GM18868 (cell line): ENCODE measurements around the gene FERMT3.

Experiments
- ATAC-seq: cut with Tn5 transposase; IDR thresholded peaks from one replicate; pipeline ENCODE4 v1.9.1; 2021; ENCODE audit warnings: mild to moderate bottlenecking, moderate library complexity; ENCODE audit not compliant: unreplicated experiment

FERMT3 gene

DNA sequence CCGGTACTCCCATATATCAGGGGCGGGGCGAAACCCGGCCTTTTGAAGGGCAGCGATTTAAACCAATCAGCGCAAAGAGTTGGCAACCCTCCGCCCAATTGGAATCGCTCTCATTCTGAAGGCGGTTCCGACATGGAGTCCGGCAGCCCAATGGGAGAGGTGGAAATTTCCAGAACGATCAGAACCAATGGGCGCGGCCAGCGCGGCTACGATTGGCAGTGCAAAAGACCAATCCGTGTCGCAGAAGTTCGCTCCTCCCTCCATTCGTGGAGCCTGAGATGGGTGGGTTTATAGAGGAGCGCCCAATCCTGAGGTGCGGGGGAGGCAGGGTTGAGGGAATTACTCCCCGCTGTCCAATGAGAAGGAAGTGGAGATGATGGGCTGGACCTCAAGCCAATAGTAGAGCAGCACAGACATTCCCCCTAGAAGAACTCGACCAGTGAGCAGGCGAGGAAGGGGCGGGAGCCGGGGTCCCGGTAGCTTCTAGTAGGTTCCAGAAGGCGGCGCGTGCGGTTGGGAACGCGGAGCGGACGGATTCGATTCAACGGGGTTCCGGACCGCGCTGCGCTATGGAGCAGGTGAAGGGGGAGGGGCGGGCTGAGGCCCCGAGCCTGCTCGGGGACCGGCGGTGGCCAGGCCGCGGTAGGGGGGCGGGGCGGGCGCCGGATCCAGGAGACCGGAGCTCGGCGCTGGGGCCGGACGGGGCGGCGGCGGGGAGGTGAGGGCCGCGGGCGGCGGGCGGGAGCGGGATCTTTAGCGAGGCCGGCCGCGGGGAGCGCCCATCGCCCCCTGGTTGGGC lies 20.6 kb upstream of the FERMT3 start, which contains the start of gene STIP1:
TSS of gene STIP1 (plus strand) at position 479 of the 799 bp plus-strand sequence. CDS start at position 570, 91 bp downstream.
- peak; percentile 80 for ATAC-seq

DNA sequence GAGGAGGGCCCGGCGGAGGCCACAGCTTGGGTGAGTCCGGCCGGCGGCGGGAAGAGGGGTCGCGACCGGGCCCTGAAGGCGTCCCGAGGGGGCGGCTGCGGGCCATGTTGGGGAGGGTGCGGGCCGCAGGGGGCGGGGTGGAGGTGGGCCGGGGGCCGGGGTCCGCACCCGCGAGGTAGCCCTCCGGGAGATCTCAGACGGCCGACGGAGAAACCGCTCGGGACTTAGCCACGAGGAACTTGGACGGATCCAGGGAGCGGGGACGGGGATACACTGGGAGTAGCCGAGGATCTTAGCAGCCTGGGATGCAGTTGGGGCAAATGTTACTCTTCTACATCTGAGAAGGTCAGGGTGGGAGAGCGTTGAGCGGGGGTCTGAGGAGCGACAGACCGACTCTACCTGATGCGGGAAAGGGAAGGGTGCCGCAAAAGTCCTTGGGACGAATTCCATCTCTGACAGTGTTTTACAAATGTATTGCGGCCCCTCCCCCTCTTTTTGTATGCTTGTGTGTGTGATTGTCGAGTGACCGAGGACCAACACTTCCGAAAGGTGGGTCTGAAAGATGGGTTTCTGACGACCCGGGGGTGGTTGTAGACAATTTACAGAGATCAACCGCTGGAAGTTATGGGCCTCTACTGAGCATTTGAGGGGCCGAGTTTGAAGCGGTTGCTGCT lies 19.9 kb upstream of the FERMT3 start:
- no peak for ATAC-seq

DNA sequence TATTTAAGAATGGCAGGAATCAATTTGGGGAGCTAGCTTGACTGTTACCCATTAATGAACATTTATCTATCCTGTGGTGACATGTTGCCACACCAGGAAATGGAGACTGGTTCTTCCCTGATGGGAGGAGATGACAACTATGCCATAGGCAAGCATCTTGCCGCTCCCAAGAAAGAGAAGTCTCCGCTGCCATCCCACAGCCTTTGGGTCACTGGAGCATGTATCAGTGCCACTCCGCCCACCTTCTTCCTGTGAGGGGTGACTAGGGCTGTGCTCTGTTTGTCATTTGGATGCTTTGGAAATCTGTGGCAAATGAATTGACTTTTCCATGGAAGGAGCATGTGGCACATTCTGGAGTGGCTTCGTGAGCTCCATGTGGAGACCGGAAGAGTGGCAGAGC lies 14.1 kb upstream of the FERMT3 start:
- no peak for ATAC-seq

DNA sequence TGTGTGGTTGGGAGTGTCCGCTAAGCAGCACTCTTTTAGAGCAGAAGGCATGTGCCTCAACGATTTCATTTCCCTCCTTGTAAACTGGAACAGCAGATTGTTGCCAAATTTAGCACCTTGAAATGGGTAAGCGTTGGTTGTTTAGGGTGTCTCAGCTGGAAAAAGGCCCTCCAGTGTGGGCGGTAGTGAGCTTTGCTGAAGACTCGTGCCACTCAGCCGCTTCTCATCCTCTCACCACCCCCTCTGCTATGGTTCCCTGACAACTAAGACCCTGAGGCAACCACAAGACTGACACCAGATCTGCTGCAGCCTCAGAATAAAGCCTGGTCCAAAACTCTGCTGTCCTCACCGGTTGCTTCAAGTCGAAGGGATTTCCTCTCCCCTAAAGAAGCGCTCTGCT lies 9.9 kb upstream of the FERMT3 start:
- ATAC-seq: no peak

DNA sequence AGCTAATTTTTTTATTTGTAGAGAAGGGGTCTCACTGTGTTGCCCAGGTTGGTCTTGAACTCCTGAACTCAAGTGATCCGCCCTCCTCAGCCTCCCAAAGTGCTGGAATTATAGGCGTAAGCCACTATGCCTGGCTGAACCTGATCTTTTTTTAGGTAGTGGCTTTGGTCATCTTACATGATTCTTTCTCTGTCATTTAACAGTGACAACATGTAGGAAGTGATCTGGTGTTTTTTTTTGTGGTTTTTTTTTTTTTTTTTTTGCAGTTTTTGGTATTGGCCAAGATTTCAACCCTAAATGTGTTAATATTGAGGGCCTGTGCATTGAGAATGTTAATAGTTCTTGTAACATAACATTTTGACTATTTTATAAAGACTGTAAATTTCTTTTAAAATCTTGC lies 8.0 kb upstream of the FERMT3 start:
- no peak for ATAC-seq

DNA sequence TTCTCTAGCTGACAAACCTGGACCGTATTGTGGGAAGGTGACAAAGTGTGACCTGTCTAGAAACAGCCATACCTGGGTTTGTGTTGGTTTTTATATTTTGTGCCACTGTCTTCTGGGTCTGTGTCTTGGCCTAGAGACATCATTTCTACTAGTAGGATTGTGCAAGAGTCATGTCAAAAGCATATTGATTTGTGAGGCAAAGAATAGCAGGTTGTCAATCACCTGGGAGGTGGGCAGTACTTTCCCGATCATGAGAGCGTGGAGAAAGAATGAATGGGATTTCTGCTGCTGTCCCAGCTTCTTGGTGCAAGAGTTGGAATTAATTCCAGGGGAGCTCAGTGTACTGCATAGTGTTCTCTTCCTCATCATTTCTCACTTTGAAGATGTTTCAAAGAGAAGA lies 5.0 kb upstream of the FERMT3 start:
- no peak for ATAC-seq

DNA sequence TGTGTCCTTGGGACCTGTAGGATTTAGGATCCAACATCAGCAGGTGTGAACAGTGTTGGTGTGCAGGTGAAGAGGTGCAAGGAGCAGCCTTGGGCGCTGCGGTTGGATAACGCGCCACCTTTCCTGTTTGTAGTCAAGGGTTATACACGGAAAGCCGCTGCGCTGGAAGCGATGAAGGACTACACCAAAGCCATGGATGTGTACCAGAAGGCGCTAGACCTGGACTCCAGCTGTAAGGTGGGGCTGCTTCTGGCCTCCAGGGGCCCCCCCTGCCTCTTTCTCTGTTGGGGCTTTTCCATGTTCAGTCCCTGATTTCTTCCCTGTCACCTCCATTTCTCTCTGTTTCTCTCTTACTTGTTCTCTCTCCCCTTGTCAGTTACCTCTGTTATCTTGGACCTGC lies 3.5 kb upstream of the FERMT3 start:
- no peak for ATAC-seq

DNA sequence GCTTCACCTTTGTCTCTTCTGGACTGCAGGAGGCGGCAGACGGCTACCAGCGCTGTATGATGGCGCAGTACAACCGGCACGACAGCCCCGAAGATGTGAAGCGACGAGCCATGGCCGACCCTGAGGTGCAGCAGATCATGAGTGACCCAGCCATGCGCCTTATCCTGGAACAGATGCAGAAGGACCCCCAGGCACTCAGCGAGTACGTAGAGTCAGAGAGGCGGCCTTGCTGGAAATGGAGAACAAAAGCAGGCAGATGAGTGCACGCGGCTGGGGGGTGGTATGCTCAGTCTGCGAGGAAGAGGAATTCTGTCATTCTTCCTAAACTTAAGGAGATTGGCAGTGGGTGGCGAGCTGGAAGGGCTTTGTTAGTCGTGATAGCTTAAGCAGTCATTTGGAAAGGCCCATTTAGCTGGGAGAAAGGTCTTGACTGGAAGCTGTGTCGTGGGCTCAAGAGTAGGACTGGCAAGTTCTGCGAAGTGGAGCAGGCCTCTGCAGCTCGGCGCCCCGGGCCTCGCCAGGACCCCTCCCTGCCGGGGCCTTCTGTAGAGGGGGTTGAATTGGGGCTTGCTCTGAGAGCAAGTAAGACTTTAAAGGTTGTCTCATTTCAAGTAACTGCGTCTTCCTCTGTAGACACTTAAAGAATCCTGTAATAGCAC lies 3.0 kb upstream of the FERMT3 start:
- ATAC-seq: no peak

DNA sequence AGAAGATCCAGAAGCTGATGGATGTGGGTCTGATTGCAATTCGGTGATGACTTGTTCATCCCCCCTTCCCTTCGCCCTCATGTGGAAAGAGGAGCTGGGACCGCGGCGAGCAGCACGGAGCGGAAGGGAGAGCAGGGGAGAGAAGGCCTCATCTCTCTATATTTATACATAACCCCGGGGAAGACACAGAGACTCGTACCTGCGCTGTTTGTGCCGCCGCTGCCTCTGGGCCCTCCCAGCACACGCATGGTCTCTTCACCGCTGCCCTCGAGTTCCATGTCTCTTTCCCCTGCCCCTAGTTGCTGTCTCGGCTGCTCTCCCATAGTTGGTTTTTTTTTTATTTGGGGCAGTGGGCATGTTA lies 2.5 kb upstream of the FERMT3 start:
- ATAC-seq: no peak

DNA sequence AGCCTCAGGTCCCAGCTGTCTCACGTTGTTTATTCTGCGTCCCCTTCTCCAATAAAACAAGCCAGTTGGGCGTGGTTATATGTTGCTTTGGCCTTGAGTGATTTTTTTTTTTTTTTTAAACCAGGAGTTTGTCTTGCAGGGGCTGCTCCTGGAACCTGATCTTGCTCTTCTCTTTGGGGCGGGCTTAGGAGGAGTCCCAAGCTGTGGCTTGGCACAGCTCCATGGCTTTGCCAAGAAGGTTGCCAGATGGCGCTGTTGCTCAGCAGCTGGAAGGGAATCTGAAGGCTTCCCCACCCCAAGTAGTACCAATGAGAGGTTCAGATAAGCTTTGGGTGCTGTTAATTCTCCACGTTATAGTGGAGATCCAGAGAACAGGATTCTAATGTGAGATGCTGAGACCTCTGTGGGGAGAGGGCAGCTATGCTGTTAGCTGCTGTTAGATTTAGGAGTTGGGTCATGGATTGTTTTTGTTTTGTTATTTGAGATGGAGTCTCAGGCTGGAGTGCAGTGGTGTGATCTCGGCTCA lies 2.0 kb upstream of the FERMT3 start:
- no peak for ATAC-seq

DNA sequence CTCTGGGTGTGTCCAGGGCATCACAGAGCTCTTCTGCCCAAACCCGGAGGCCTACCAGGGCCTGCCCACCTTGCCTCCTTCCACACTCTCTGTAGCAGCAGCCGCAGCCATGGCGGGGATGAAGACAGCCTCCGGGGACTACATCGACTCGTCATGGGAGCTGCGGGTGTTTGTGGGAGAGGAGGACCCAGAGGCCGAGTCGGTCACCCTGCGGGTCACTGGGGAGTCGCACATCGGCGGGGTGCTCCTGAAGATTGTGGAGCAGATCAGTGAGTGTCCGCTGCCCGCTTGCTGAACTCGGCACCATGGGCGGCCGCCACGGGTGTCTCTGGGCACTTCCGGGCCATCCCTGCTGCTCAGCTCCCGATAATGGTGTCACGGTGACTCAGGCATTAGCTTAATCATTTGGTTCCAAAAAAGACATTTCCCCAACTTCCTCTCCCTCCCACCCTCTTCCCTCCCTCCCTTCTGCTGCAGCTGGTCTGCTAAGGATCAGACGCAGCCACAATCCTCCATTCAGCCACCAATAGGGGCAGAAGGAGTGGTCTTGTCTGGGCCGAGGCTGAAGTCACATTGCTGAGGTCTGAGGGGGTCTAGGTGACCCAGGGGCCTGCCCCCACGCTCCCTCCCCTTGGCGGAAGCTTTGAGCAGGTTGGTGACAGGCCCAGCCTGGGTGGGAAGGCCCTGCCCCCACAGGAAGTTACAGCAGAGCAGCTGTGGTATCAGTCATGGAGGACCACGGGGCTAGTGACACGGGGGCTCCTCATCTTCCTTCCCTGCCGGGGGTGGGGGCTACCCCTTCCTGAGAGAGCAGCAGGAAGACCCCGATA lies 950 bp downstream of the FERMT3 start:
- peak; percentile 51 for ATAC-seq

DNA sequence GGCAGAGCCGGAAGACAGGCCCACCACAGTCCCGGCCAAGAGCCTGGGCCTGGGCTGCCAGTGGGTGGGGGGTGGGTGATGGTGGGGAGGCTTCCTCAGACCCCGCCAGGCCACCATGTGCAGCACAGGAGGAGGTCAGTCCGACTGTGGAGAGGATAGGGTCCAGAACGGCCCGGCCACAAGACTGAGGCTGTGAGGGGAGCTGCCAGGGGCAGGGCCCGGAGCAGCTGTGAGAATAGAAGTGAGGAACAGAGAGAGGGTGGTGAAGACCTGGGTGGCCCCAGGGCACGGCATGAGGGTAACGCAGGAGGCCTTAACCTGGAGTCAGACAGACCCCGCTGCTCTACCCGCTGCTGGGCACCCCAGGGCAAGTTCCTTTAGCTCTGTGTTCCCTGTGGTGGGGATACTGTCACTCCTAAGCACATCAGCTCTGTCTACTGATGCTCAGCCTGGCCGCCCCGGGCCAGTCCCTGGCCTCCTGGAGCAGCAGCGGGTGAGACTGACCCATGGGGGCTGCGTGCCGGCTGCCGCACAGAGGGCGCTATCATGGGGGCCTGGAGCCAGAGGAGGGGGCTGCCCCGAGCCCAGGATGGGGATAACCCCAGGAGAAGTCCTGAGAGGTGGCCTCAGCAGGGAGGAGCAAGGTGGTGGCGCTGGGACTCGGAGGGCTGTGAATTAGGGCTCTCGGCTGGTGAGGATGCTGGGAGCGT lies 1.7 kb downstream of the FERMT3 start:
- ATAC-seq: no peak

DNA sequence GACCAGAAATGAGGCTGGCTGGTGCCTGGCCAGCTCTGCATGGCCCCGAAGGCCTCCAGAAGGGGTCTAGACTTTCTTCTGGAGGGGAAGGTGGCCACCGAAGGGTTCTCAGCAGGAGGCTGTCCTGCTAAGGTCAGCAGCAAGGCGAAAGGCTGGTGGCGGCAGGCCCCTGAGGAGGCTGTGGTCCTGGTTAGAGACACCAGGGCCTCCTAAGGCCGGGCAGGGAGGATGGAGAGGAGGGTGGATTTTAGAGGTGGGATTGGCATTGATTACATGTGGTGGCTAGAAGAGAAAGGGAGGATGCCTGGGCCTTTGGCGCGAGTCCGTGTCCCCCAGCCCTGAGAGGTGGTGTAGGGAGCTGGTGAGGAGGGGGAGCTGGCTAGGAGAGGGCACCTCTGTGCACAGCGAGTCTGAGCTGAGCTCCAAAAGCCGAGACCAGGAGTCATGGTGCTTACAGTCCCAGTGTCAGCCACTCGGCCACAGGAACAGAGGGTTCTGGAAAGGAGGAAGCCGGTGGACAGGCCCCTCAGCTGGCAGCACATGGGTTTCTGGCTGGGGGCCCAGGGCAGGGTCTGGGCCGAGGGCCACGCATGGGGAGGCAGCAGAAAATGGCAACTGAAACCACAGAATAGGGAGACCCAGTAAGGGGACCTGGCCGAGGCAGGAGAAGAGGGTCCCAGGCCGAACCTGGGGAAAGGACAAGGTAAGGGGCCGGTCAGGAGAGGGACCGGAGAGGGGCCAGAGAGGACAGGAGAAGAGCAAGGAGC lies 2.5 kb downstream of the FERMT3 start:
- ATAC-seq: no peak

DNA sequence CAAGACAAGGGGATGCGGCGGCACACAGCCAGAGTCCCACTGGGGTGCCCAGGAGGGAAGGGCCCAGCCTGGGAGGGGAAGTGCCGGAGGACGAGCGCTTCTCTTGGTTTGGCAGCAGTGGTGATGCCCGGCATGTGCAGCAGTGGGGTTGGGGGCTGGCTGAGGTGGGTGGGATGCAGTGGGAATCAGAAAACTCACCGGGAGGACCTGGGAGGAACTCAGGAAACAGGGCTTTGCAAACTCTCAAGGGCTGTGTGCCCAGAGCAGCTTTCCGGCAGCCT lies 3.0 kb downstream of the FERMT3 start:
- ATAC-seq: no peak

DNA sequence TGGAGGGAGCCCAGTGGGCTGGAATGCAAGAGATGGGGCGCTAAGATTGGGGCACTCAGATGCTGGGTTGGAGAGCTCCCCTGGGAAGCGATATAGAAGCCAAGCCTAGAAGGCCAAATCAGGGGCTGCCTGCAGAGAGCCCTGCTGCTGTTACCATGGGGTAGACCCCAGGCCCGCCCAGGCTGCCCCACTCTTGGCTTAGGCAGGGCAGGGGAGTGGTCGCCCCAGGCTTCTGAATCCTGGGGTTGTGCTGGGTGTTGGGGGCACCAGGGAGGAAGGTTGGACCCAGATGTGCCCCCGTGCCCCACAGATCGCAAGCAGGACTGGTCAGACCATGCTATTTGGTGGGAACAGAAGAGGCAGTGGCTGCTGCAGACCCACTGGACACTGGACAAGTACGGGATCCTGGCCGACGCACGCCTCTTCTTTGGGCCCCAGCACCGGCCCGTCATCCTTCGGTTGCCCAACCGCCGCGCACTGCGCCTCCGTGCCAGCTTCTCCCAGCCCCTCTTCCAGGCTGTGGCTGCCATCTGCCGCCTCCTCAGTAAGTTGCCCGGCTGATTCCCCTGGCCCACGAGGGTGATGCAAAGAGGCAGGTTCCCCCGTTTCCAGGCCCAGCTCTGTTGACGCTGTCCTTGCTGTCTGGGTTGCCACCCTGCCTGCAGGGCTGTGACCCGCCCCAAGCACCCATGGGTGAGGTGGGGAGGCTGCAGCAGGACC lies 3.9 kb downstream of the FERMT3 start:
- no peak for ATAC-seq

DNA sequence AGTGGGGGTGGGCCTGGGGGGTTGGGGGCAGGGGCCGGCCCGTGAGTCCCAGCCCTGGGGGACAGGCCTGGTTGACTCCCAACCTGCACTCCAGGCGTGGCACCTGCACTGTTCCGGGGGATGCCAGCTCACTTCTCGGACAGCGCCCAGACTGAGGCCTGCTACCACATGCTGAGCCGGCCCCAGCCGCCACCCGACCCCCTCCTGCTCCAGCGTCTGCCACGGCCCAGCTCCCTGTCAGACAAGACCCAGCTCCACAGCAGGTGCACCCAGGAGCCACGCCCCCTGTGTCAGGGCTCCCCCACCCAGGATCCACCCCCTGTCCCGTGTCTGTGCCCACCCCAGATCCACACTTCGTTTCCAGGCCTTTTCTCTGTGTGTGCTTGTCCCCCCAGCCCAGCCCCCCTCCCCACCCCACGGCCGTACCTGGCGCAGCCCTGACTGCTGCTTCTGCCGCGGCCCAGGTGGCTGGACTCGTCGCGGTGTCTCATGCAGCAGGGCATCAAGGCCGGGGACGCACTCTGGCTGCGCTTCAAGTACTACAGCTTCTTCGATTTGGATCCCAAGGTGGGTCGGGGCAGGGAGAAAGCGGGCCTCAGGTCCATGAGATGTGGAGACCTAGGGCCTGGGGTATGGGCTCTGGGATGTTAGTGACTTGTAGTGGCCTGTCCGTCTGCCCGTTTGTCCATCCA lies 4.8 kb downstream of the FERMT3 start:
- ATAC-seq: no peak

DNA sequence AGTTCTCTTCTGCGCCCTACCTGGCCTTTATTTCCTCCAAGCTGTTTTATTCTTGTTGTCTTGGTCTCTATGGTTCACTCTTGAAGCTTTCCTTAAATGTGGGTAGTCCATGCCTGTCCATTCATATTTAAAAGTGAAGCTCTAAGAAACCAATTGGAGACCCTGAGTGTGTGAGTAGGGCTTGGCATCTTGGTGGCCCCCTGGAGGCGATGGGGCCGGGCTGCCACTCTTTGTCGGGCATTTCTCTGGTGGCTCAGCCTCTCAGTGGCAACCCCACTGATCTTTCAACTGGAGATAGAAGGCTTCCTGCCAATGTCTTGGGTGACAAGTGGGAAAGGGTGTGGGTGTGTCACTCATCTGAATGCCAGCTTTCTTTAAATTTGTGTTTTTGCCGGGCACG lies 10.4 kb downstream of the FERMT3 start:
- no peak for ATAC-seq

DNA sequence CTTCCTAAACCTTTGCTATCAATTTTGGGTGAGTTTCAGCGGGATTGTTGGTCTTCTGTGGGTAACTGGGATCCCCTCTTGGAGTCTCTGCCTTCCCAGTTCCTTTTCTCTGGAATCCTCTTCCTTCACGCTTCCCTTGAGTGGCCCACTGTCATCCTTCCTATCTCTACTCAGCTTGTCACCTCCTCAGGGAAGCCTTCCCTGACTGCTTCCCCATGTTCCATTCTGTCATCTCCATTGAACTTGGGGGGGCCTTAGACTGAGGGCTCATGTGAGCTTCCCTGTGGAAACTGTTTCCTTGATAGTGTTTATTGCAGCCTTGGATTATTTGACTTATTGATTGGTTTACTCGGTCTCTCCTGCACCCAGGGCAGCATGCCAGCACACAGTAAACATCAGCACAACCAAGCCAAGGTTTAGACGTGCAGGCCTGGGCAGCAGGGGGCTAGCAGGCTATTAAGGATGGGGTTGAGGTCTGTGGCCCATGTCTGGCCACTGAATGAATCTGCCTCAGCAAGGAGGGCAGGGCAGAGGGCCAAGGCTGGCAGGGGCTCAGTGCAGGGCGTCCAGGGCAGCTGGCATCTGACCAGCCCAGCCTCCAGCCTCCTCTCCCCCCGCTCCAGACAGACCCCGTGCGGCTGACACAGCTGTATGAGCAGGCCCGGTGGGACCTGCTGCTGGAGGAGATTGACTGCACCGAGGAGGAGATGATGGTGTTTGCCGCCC lies 12.3 kb downstream of the FERMT3 start:
- ATAC-seq: no peak
